Endothelial cell of coronary artery (primary cell): Measurements from ENCODE around the gene SENP2. TPM values are rescaled to one million over a fixed set of nuclear protein-coding genes. Genes with fewer than 3 reads are reported as not detected.

Experiments used
- total RNA-seq: library from RNA; depleted of rRNA; stranded (reverse); fragments of >200 nt; gene quantifications from 2 replicates; pipeline ENCODE4 v1.2.3, GENCODE V29; 2014

The SENP2 gene
- 36.1 and 40.1 TPM in 2 replicates for total RNA-seq

DNA sequence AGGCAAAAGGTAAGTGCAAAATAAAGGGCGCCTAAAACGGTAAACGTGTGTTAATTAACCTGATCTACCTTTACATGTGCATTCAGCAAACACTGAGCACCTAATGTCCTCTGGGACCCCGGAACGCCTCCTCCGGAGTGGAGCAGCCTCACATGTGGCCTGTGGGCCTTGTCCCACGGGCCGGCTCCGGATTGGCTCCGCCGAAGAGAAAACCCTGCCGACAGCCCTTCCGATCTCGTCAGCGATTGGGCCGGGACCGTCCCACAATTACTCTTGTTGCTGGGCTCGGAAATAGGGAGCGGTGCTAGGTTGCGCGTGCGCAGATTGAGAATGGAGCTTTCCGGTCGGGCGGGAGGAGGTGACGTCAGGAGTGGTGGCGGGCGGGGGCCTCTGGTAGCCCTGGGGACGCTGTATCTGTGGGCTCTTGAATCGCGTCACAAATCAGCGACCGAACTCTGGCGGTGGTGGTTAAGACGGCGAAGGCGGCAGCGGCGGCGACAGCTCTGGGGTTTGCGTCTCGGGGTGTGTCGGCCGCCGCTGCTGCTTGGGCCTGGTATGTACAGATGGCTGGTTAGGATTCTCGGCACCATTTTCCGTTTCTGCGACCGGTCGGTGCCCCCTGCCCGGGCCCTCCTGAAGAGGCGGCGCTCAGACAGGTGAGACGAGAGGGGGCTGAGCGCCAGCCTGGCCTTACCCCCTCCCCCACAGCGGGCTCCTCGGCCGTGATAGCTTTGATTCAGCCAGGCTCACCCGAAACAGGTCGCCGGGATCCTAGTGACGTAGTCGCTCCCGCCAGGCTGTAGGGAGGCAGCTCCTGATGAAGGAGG, at the start of gene SENP2:
TSS of gene SENP2 (plus strand) at position 437 of the 827 bp plus-strand sequence. CDS start at position 556, 119 bp downstream.

GRCh38 chr3:185552358-185552877, 33.7 kb upstream of the SENP2 start, which contains the start of gene LIPH:
LIPH (minus strand) TSS chr3:185552588; CDS start chr3:185552471, 117 bp downstream.

Other genes with a start within 250 kb of the SENP2 start
- 9.7 and 10.0 TPM in 2 replicates for gene MAP3K13, start 223.2 kb upstream of the SENP2 start, total RNA-seq
- gene TMEM41A, start 87.3 kb upstream of the SENP2 start, total RNA-seq = 6.9 and 9.4 TPM in 2 replicates
- under 0.01 and 2.5 TPM in 2 replicates for gene LIPH, start 33.7 kb upstream of the SENP2 start, total RNA-seq
- 48.4 and 60.6 TPM in 2 replicates for gene IGF2BP2, start 238.7 kb downstream of the SENP2 start, total RNA-seq